ENCODE measurements around the gene MESP2.

Gene MESP2

DNA sequence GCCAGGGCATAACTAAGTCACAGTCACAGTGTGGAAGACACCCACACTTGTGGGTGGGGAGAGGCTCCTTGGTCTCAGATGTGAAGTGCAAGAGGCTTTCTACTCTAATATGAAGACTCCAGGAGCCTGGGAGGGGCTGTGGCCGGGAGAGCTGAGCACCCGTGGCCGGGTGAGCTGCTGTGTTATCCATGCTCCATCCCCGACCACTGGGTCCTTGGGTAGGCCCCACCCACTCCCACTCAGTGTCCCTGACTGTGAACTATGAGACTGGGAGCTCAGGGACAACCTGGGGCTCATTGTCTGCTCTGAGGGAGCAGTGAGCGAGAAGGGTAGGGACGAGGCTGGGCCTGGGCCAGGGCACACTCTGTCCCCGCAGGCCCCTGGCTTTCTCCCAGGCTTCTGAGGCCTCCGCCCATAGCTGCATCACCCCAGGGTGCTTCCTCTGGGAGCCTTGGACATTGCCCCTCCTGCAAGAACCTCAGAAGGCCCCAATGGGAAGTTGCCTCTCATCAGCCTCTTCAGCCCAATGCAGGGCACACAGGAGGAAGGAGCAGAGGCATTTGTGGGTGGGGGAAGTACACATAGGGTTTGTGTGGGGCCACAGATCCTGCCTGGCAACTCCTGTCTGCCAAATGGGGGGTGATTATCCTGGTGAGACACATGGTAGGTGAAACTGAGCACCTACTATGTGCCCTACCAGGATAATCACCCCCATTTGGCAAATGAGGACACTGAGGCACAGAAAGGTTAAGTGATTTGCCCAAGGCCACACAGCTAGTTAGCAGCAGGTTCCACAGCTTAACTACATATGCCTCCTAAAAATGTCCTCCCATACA lies 36.1 kb downstream of the MESP2 start:
- H3K9ac ChIP-seq (ENCODE audit: low read length in 5 of 5) = peak overlapping the region in 2 of 5 donors; percentile 6 to 23
- no peak overlapping the region for H3K27ac ChIP-seq (ENCODE audit: low read depth, low read length)
- H3K27me3 ChIP-seq (ENCODE audit: control insufficient read depth in 5 of 5, insufficient read depth in 4 of 5, low read length in 5 of 5) = peaks cover 3 to 24% (median 11%) of the 10 kb centered on the region in 5 donors
- no peaks in the 10 kb centered on the region for H3K36me3 ChIP-seq (ENCODE audit: control insufficient read depth in 5 of 5, insufficient read depth in 5 of 5, low read length in 5 of 5)
- H3K9me3 ChIP-seq (ENCODE audit: control insufficient read depth in 5 of 5, low read length in 5 of 5) = peaks cover 0 to 4% (median 0%) of the 10 kb centered on the region in 5 donors
- H3K4me3 ChIP-seq (ENCODE audit: low read depth in 1 of 5, low read length in 5 of 5) = peak overlapping the region in 3 of 5 donors; percentile 22 to 64 (median 23)
- H3K4me1 ChIP-seq (ENCODE audit: control insufficient read depth in 5 of 5, insufficient read depth in 5 of 5, low read length in 5 of 5) = peaks cover 3 to 33% (median 25%) of the 10 kb centered on the region in 5 donors

GRCh38 chr15:89812847-89813320 lies 36.8 kb downstream of the MESP2 start:
- Histone ChIP-seq H3K36me3 (ENCODE audit: control insufficient read depth in 5 of 5, insufficient read depth in 5 of 5, low read length in 5 of 5) (no peaks in the 10 kb centered on the region), H3K27ac (ENCODE audit: low read depth, low read length) (peak overlapping the region; percentile 30), H3K27me3 (ENCODE audit: control insufficient read depth in 5 of 5, insufficient read depth in 4 of 5, low read length in 5 of 5) (peaks cover 3 to 24% (median 11%) of the 10 kb centered on the region in 5 donors), H3K9me3 (ENCODE audit: control insufficient read depth in 5 of 5, low read length in 5 of 5) (peaks cover 0 to 4% (median 0%) of the 10 kb centered on the region in 5 donors), H3K4me1 (ENCODE audit: control insufficient read depth in 5 of 5, insufficient read depth in 5 of 5, low read length in 5 of 5) (peaks cover 3 to 33% (median 25%) of the 10 kb centered on the region in 5 donors), H3K9ac (ENCODE audit: low read length in 5 of 5) (peak overlapping the region in 2 of 5 donors; percentile 6 to 14), H3K4me3 (ENCODE audit: low read depth in 1 of 5, low read length in 5 of 5) (peak overlapping the region; percentile 23 to 67 (median 64))

- Histone ChIP-seq H3K27me3 (ENCODE audit: control insufficient read depth in 5 of 5, insufficient read depth in 4 of 5, low read length in 5 of 5) (peaks cover 3 to 26% (median 11%) of the 10 kb centered on the region in 5 donors), H3K27ac (ENCODE audit: low read depth, low read length) (peak overlapping the region; percentile 30), H3K36me3 (ENCODE audit: control insufficient read depth in 5 of 5, insufficient read depth in 5 of 5, low read length in 5 of 5) (no peaks in the 10 kb centered on the region), H3K9me3 (ENCODE audit: control insufficient read depth in 5 of 5, low read length in 5 of 5) (peaks cover 0 to 4% (median 0%) of the 10 kb centered on the region in 5 donors), H3K4me1 (ENCODE audit: control insufficient read depth in 5 of 5, insufficient read depth in 5 of 5, low read length in 5 of 5) (peaks cover 3 to 33% (median 25%) of the 10 kb centered on the region in 5 donors), H3K9ac (ENCODE audit: low read length in 5 of 5) (peak overlapping the region in 4 of 5 donors; percentile 1 to 58 (median 44)), H3K4me3 (ENCODE audit: low read depth in 1 of 5, low read length in 5 of 5) (peak overlapping the region; percentile 38 to 67 (median 64))
These were observed 37.4 kb downstream of the MESP2 start for GRCh38 chr15:89813381-89814111.

- Histone ChIP-seq H3K9ac (ENCODE audit: low read length in 5 of 5) (peak overlapping the region in 4 of 5 donors; percentile 1 to 58 (median 44)), H3K36me3 (ENCODE audit: control insufficient read depth in 5 of 5, insufficient read depth in 5 of 5, low read length in 5 of 5) (no peaks in the 10 kb centered on the region), H3K27ac (ENCODE audit: low read depth, low read length) (peak overlapping the region; percentile 30), H3K4me1 (ENCODE audit: control insufficient read depth in 5 of 5, insufficient read depth in 5 of 5, low read length in 5 of 5) (peaks cover 3 to 33% (median 25%) of the 10 kb centered on the region in 5 donors), H3K9me3 (ENCODE audit: control insufficient read depth in 5 of 5, low read length in 5 of 5) (peaks cover 0 to 4% (median 0%) of the 10 kb centered on the region in 5 donors), H3K27me3 (ENCODE audit: control insufficient read depth in 5 of 5, insufficient read depth in 4 of 5, low read length in 5 of 5) (peaks cover 3 to 26% (median 11%) of the 10 kb centered on the region in 5 donors), H3K4me3 (ENCODE audit: low read depth in 1 of 5, low read length in 5 of 5) (peak overlapping the region; percentile 38 to 67 (median 64))
These were observed 38.1 kb downstream of the MESP2 start for GRCh38 chr15:89814112-89814742.

GRCh38 chr15:89815769-89816168 lies 39.6 kb downstream of the MESP2 start:
- Histone ChIP-seq H3K4me1 (ENCODE audit: control insufficient read depth in 5 of 5, insufficient read depth in 5 of 5, low read length in 5 of 5) (peaks cover 3 to 33% (median 25%) of the 10 kb centered on the region in 5 donors), H3K27ac (ENCODE audit: low read depth, low read length) (no peak overlapping the region), H3K27me3 (ENCODE audit: control insufficient read depth in 5 of 5, insufficient read depth in 4 of 5, low read length in 5 of 5) (peaks cover 3 to 26% (median 11%) of the 10 kb centered on the region in 5 donors), H3K9ac (ENCODE audit: low read length in 5 of 5) (no peak overlapping the region), H3K36me3 (ENCODE audit: control insufficient read depth in 5 of 5, insufficient read depth in 5 of 5, low read length in 5 of 5) (no peaks in the 10 kb centered on the region), H3K4me3 (ENCODE audit: low read depth in 1 of 5, low read length in 5 of 5) (no peak overlapping the region), H3K9me3 (ENCODE audit: control insufficient read depth in 5 of 5, low read length in 5 of 5) (peaks cover 0 to 4% (median 0%) of the 10 kb centered on the region in 5 donors)

DNA sequence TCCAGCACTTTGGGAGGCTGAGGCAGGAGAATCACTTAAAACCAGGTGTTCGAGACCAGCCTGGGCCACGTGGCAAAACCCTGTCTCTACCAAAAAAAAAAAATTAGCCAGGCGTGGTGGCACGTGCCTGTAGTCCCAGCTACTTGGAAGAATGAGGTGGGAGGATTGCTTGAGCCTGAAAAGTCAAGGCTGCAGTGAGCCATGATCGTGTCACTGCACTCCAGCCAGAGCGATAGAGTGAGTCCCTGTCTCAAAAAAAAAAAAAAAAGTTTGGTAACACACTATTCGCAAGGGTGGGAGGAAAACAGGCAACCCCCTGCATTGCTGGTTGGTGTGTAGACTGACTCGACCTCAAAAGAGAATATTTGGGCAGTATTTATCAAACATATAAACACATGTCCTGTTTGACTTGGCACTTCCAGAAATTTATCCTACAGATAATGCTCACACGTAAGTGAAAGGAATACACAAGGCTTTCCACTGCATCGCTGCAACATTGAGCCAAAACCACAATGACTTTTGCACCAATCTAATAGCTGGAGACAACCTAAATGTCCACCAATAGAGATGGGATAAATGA lies 41.7 kb downstream of the MESP2 start:
- no peaks in the 10 kb centered on the region for H3K36me3 ChIP-seq (ENCODE audit: control insufficient read depth in 5 of 5, insufficient read depth in 5 of 5, low read length in 5 of 5)
- peaks cover 3 to 32% (median 18%) of the 10 kb centered on the region in 5 donors for H3K4me1 ChIP-seq (ENCODE audit: control insufficient read depth in 5 of 5, insufficient read depth in 5 of 5, low read length in 5 of 5)
- H3K27ac ChIP-seq (ENCODE audit: low read depth, low read length) = no peak overlapping the region
- no peak overlapping the region for H3K9ac ChIP-seq (ENCODE audit: low read length in 5 of 5)
- H3K27me3 ChIP-seq (ENCODE audit: control insufficient read depth in 5 of 5, insufficient read depth in 4 of 5, low read length in 5 of 5) = peaks cover 9 to 35% (median 16%) of the 10 kb centered on the region in 5 donors
- H3K9me3 ChIP-seq (ENCODE audit: control insufficient read depth in 5 of 5, low read length in 5 of 5) = peaks cover 0 to 4% (median 0%) of the 10 kb centered on the region in 5 donors
- H3K4me3 ChIP-seq (ENCODE audit: low read depth in 1 of 5, low read length in 5 of 5) = no peak overlapping the region

DNA sequence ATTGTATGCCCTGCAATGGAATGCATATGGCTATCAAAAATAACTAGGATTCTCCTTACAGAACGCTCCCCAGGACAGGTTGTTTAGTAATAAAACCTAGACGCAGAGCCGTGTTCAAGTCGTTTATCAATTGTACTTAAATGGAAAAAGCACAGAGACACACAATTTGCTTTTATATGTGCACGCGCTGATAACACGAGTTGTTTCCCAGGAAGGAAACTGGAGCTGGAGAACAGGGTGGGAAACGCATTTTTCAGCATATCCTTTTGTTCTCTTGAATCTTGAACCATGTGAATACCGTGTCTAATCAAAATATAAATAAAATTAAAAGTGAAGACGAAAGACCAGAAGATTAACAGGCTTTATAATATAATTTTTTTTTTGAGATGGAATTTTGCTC lies 42.2 kb downstream of the MESP2 start:
- H3K36me3 ChIP-seq (ENCODE audit: control insufficient read depth in 5 of 5, insufficient read depth in 5 of 5, low read length in 5 of 5) = no peaks in the 10 kb centered on the region

GRCh38 chr15:89820666-89821611 lies 44.8 kb downstream of the MESP2 start:
- Histone ChIP-seq H3K4me1 (ENCODE audit: control insufficient read depth in 5 of 5, insufficient read depth in 5 of 5, low read length in 5 of 5) (peaks cover 3 to 15% (median 9%) of the 10 kb centered on the region in 5 donors), H3K27me3 (ENCODE audit: control insufficient read depth in 5 of 5, insufficient read depth in 4 of 5, low read length in 5 of 5) (peaks cover 0 to 12% (median 4%) of the 10 kb centered on the region in 5 donors), H3K27ac (ENCODE audit: low read depth, low read length) (no peak overlapping the region), H3K9me3 (ENCODE audit: control insufficient read depth in 5 of 5, low read length in 5 of 5) (peaks cover 0 to under 1% (median 0%) of the 10 kb centered on the region in 5 donors), H3K9ac (ENCODE audit: low read length in 5 of 5) (no peak overlapping the region), H3K36me3 (ENCODE audit: control insufficient read depth in 5 of 5, insufficient read depth in 5 of 5, low read length in 5 of 5) (no peaks in the 10 kb centered on the region), H3K4me3 (ENCODE audit: low read depth in 1 of 5, low read length in 5 of 5) (no peak overlapping the region)

More for the DNA sequence above, 42.2 kb downstream of the MESP2 start:
- no peak overlapping the region for H3K4me3 ChIP-seq (ENCODE audit: low read depth in 1 of 5, low read length in 5 of 5)
- H3K27ac ChIP-seq (ENCODE audit: low read depth, low read length) = no peak overlapping the region
- peaks cover 3 to 30% (median 15%) of the 10 kb centered on the region in 5 donors for H3K4me1 ChIP-seq (ENCODE audit: control insufficient read depth in 5 of 5, insufficient read depth in 5 of 5, low read length in 5 of 5)
- peaks cover 9 to 34% (median 16%) of the 10 kb centered on the region in 5 donors for H3K27me3 ChIP-seq (ENCODE audit: control insufficient read depth in 5 of 5, insufficient read depth in 4 of 5, low read length in 5 of 5)
- no peak overlapping the region for H3K9ac ChIP-seq (ENCODE audit: low read length in 5 of 5)
- peaks cover 0 to 4% (median 0%) of the 10 kb centered on the region in 5 donors for H3K9me3 ChIP-seq (ENCODE audit: control insufficient read depth in 5 of 5, low read length in 5 of 5)
